Glutamatergic neuron (in vitro differentiated cells): ENCODE results near the gene PDLIM3. TPM values are rescaled to one million over a fixed set of nuclear protein-coding genes. Genes with fewer than 3 reads are reported as not detected.

ENCODE experiments used
- DNase-seq: peaks from one replicate; pipeline ENCODE4 v3.0.0; 2022
- H3K27ac Mint-ChIP-seq: one replicate; pipeline ENCODE4 v1.8.0; 2020; ENCODE audit warnings: mild to moderate bottlenecking, mixed read lengths, inconsistent platforms; ENCODE audit not compliant: unreplicated experiment
- H3K27me3 Mint-ChIP-seq: one replicate; pipeline ENCODE4 v1.8.0; 2020; ENCODE audit warnings: mild to moderate bottlenecking, moderate library complexity, mixed read lengths, inconsistent platforms; ENCODE audit not compliant: unreplicated experiment
- H3K36me3 Mint-ChIP-seq: one replicate; pipeline ENCODE4 v1.8.0; 2020; ENCODE audit warnings: mild to moderate bottlenecking, mixed read lengths, inconsistent platforms; ENCODE audit not compliant: unreplicated experiment
- H3K4me1 Mint-ChIP-seq: one replicate; pipeline ENCODE4 v1.8.0; 2020; ENCODE audit warnings: mild to moderate bottlenecking, low read depth, mixed read lengths, inconsistent platforms; ENCODE audit not compliant: unreplicated experiment
- H3K4me3 Mint-ChIP-seq: one replicate; pipeline ENCODE4 v1.8.0; 2020; ENCODE audit warnings: mild to moderate bottlenecking, mixed read lengths, inconsistent platforms; ENCODE audit not compliant: unreplicated experiment
- H3K9me3 Mint-ChIP-seq: one replicate; pipeline ENCODE4 v1.8.0; 2020; ENCODE audit warnings: mild to moderate bottlenecking, moderate library complexity, mixed read lengths, inconsistent platforms; ENCODE audit not compliant: unreplicated experiment
- total RNA-seq: library from RNA; stranded (reverse); fragmentation: NEBNext Ultra II Directional; extraction: Animal tissue kit (Norgen Biotek cat#: 25700); gene quantifications from one replicate; pipeline ENCODE4 v1.2.1, GENCODE V29; 2021; ENCODE audit not compliant: unreplicated experiment
- TF ChIP-seq, protein P1 (sequence below): fragments of 200-600 bp; sonication (generic); IDR thresholded peaks from one replicate; pipeline ENCODE4 v1.5.0; 2021; ENCODE audit not compliant: partially characterized antibody, unreplicated experiment

PDLIM3 gene
- total RNA-seq, 1 donor from 2014 or later = 262 TPM

DNA sequence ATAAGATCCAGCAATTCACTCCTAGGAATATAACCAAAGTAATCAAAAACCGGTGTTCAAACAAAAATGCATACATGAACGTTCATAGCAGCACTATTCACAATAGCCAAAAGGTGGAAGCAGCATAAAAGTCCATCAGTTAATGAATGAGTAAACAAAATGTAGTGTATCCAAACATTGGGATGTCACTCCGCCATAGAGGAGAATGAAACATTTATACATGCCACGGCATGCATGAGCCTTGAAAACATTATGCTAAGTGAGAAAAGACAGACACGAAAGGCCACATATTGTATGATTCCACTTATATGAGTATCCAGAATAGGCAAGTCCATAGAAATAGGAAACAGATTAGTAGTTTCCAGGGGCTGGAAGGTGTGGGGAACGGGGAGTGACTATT, 11.0 kb upstream of the PDLIM3 start:
- H3K27me3 Mint-ChIP-seq = no peaks in the 10 kb centered on the region
- H3K9me3 Mint-ChIP-seq = no peaks in the 10 kb centered on the region
- peaks cover 4% of the 10 kb centered on the region for H3K4me1 Mint-ChIP-seq

DNA sequence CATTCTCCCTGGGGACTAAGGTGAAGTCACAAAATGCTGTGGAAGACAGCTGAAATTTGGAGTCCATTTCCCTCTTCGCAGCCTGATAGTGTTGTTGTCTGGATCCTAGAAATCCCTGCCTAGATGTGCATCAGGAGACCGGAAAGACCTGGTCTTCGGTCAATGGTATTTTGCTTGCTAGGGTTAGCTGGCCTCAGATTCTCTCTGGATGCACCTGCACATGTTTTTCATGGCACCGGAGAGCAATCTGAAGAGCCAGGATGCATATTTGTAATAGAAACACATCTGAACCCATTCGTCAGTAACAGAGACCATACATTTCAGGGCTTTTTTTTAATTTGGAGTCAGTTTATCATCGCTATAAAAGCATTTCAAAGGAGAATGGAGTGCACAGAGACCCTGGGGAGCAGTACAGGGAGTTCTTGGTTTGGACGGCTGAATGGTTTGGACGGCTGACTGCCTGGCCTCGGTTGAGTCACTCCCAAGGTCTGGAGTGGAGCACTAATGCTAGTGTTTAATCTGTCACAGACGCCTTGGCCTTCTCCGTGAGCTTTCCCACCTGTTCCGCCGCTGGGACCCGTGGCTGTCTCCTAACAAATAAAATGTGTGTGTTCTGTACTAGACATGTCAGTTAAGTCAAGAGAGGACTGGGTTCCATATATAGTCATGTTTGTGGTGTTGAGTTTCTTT, 7.5 kb upstream of the PDLIM3 start:
- Mint-ChIP-seq H3K27me3 (no peaks in the 10 kb centered on the region), H3K9me3 (no peaks in the 10 kb centered on the region), H3K36me3 (no peaks in the 10 kb centered on the region), H3K27ac (no peak overlapping the region), H3K4me3 (no peak overlapping the region), H3K4me1 (peaks cover 4% of the 10 kb centered on the region)
- no peak for DNase-seq
- TF ChIP-seq, protein P1, sequence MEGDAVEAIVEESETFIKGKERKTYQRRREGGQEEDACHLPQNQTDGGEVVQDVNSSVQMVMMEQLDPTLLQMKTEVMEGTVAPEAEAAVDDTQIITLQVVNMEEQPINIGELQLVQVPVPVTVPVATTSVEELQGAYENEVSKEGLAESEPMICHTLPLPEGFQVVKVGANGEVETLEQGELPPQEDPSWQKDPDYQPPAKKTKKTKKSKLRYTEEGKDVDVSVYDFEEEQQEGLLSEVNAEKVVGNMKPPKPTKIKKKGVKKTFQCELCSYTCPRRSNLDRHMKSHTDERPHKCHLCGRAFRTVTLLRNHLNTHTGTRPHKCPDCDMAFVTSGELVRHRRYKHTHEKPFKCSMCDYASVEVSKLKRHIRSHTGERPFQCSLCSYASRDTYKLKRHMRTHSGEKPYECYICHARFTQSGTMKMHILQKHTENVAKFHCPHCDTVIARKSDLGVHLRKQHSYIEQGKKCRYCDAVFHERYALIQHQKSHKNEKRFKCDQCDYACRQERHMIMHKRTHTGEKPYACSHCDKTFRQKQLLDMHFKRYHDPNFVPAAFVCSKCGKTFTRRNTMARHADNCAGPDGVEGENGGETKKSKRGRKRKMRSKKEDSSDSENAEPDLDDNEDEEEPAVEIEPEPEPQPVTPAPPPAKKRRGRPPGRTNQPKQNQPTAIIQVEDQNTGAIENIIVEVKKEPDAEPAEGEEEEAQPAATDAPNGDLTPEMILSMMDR = no peak

More for the DNA sequence above, 11.0 kb upstream of the PDLIM3 start:
- H3K4me3 Mint-ChIP-seq = no peak overlapping the region
- no peak overlapping the region for H3K27ac Mint-ChIP-seq
- TF ChIP-seq, protein P1 = no peak
- no peak for DNase-seq
- H3K36me3 Mint-ChIP-seq = no peaks in the 10 kb centered on the region

DNA sequence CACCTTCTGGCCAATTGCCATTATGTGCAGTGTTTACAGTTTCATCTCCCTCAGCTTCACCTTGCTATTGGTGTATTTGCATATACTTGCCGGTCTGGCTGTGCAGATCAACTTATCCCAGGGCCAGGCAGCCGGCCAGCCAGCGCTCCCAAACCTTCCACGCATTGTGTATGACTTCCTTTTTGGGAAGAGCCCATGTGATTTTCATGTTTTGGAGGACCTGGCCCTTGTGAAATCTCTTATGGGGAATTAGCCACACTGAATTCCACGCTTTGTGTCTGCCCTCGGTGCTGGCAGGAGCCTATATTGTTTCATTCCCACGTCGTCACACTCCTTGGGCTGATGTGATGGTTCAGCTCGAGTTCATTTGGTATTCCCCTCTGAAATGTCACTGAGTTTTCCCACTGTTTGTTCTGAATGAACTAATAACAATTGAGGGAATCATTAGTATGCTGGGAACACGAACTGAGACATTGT, 6.0 kb upstream of the PDLIM3 start:
- H3K9me3 Mint-ChIP-seq = no peaks in the 10 kb centered on the region
- H3K4me1 Mint-ChIP-seq = peaks cover 8% of the 10 kb centered on the region
- TF ChIP-seq, protein P1 = no peak
- H3K27me3 Mint-ChIP-seq = no peaks in the 10 kb centered on the region
- no peaks in the 10 kb centered on the region for H3K36me3 Mint-ChIP-seq
- H3K27ac Mint-ChIP-seq = no peak overlapping the region
- DNase-seq = no peak
- H3K4me3 Mint-ChIP-seq = no peak overlapping the region

DNA sequence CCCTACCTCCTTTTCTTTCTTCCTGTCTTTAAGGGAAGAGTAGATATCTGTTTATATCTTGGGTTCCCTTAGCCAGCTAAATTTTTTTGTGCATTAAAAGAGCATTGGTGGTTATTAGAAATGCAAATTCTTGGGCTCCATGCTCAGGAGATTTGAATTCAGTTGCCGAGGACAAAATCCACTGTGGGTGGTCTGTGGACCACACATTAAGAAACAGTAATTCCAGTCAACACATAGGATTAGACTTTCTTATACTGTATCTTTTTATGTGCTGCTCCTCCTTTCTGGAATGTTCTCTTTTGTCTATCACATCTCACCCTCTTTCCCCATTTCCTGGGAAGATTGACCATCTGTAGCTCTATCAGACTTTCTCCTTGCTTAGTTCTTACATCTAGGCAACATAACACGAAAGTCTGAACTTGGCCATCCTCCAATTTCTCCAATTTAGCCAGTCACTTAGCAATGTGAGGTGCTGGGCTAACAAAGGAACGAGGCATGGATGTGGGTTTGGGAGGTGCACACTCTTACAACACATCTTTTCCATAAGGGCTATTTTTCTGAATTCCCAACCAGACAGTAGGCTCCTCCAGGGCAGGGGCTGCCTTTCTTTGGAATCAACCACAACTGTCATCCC, 5.3 kb upstream of the PDLIM3 start:
- no peaks in the 10 kb centered on the region for H3K36me3 Mint-ChIP-seq
- DNase-seq = no peak
- no peak overlapping the region for H3K4me3 Mint-ChIP-seq
- peaks cover 11% of the 10 kb centered on the region for H3K4me1 Mint-ChIP-seq
- TF ChIP-seq, protein P1 = no peak
- peaks cover 3% of the 10 kb centered on the region for H3K27me3 Mint-ChIP-seq
- H3K27ac Mint-ChIP-seq = no peak overlapping the region
- H3K9me3 Mint-ChIP-seq = no peaks in the 10 kb centered on the region

DNA sequence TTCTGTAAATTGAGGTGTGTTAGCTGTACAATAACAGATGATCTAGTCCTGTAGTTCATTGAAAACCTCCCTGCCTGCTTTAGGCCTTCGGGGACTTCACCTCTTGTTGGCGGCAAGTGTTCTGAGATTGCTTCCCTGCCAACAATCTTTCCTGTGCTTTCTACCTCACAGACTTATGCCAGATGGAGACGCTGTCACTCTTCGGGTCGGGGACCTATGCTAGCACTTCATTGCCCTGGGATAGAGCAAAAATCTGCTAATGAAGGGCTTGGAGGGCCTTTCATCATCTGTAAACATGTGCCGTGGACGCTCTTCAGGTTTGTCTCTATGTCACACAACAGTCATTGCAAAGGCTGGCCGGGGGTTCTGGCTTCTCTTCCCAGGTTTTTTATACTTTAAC, 4.7 kb upstream of the PDLIM3 start:
- no peak for DNase-seq

More for the DNA sequence above, 4.7 kb upstream of the PDLIM3 start:
- no peaks in the 10 kb centered on the region for H3K9me3 Mint-ChIP-seq
- no peak overlapping the region for H3K4me3 Mint-ChIP-seq
- no peaks in the 10 kb centered on the region for H3K36me3 Mint-ChIP-seq
- H3K27ac Mint-ChIP-seq = no peak overlapping the region
- TF ChIP-seq, protein P1 = no peak
- H3K4me1 Mint-ChIP-seq = peaks cover 11% of the 10 kb centered on the region
- H3K27me3 Mint-ChIP-seq = peaks cover 4% of the 10 kb centered on the region
